ENCODE results near the gene EPB41L3. TPM values are rescaled to one million over a fixed set of nuclear protein-coding genes. Genes with fewer than 3 reads are reported as not detected.
"Not testable (repeated sequence)": the region's sequence is repeated elsewhere in the genome, so short reads cannot be mapped to it uniquely, and the experiment has no call there.

EPB41L3 gene
- total and polyA plus RNA-seq, 8 donors, result 30.0 to 98.7 (median 44.3) TPM

- H3K27me3 ChIP-seq, result no peaks in the 10 kb centered on the region
- DNase-seq (no peak), ATAC-seq (peak; percentile 66)
- H3K4me1 ChIP-seq, result no peaks in the 10 kb centered on the region
- peak overlapping the region; percentile 42 to 78 for H3K27ac ChIP-seq
- no peaks in the 10 kb centered on the region for H3K36me3 ChIP-seq
- no peak for TF ChIP-seq CTCF (IDR thresholded peaks at IDR 0.05)
- no peak overlapping the region for H3K4me3 ChIP-seq
- intact Hi-C loops (cut with DNase I), result no loop called here
- no peaks in the 10 kb centered on the region for H3K9me3 ChIP-seq
Observed at GRCh38 chr18:5582849-5583681, 39.3 kb upstream of the EPB41L3 start.

GRCh38 chr18:5582076-5582475 is 38.3 kb upstream of the EPB41L3 start:
- H3K27me3 ChIP-seq, result no peaks in the 10 kb centered on the region
- TF ChIP-seq CTCF (IDR thresholded peaks at IDR 0.05), result no peak
- intact Hi-C loops (cut with DNase I), result no loop called here
- no peak overlapping the region for H3K4me3 ChIP-seq
- DNase-seq, result peak in 1 of 4 donors; percentile 62
- H3K4me1 ChIP-seq, result no peaks in the 10 kb centered on the region
- H3K9me3 ChIP-seq, result no peaks in the 10 kb centered on the region
- ATAC-seq, result peak; percentile 44
- peak overlapping the region in 1 of 2 donors; percentile 78 for H3K27ac ChIP-seq
- no peaks in the 10 kb centered on the region for H3K36me3 ChIP-seq

GRCh38 chr18:5574843-5575242 is 31.0 kb upstream of the EPB41L3 start:
- no peak for TF ChIP-seq CTCF (IDR thresholded peaks at IDR 0.05)
- intact Hi-C loops (cut with DNase I), result no loop called here
- H3K27me3 ChIP-seq, result no peaks in the 10 kb centered on the region
- H3K4me1 ChIP-seq, result peaks cover 0 to 10% of the 10 kb centered on the region in 2 donors
- H3K36me3 ChIP-seq, result no peaks in the 10 kb centered on the region
- DNase-seq, result no peak
- H3K9me3 ChIP-seq, result no peaks in the 10 kb centered on the region
- ATAC-seq, result peak; percentile 43
- no peak overlapping the region for H3K4me3 ChIP-seq
- no peak overlapping the region for H3K27ac ChIP-seq

GRCh38 chr18:5571666-5572065 is 27.9 kb upstream of the EPB41L3 start:
- Histone ChIP-seq H3K4me1 (peaks cover 0 to 10% of the 10 kb centered on the region in 2 donors), H3K27ac (no peak overlapping the region), H3K4me3 (no peak overlapping the region), H3K27me3 (no peaks in the 10 kb centered on the region), H3K36me3 (no peaks in the 10 kb centered on the region), H3K9me3 (no peaks in the 10 kb centered on the region)
- DNase-seq, result no peak
- no peak for ATAC-seq
- intact Hi-C loops (cut with DNase I), result no loop called here
- no peak for TF ChIP-seq CTCF (IDR thresholded peaks at IDR 0.05)

- DNase-seq, result peak in 2 of 4 donors; percentile 62
- H3K36me3 ChIP-seq; H3K27me3 ChIP-seq; intact Hi-C loops (cut with DNase I); H3K4me1 ChIP-seq; H3K4me3 ChIP-seq; H3K9me3 ChIP-seq: not testable (repeated sequence)
- peak overlapping the region in 1 of 2 donors; percentile 23 for H3K27ac ChIP-seq
- peak; percentile 89 for ATAC-seq
Observed at GRCh38 chr18:5570613-5571012, 26.8 kb upstream of the EPB41L3 start.

Data from left lung (tissue), 10 donors.